PC-9 (cell line): ENCODE results near the gene SLIT1. TPM values are rescaled to one million over a fixed set of nuclear protein-coding genes. Genes with fewer than 3 reads are reported as not detected.

Source experiments
- BruUV-seq: library from RNA; stranded (reverse); fragments of 400-500 nt; replicated peaks from 2 replicates; lab custom pipeline; 2021; lab: Mats Ljungman, UMichigan
- CTCF ChIA-PET: fragments of 300-600 bp; sonication (Branson Sonifier 250); formaldehyde crosslinking; loops from one replicate; lab custom pipeline; 2022; ENCODE audit warnings: antibody characterized with exemption; lab: Charles Lee
- POLR2A ChIA-PET: fragments of 300-600 bp; sonication (Branson Sonifier 250); formaldehyde crosslinking; loops from one replicate; lab custom pipeline; 2022; ENCODE audit warnings: antibody characterized with exemption; ENCODE audit not compliant: unreplicated experiment; lab: Charles Lee
- DNase-seq, 2 experiments: peaks; one replicate each; pipeline versions ENCODE4 v3.0.0 to v3.0.0-alpha.2; 2015 to 2022; ENCODE audit warnings: mixed read lengths in 1 of 2
- H2AFZ ChIP-seq: fragments of 200-600 bp; sonication (generic); 2 replicates; pipeline ENCODE4 v1.8.1; 2017; ENCODE audit warnings: antibody characterized with exemption
- H3F3A ChIP-seq: fragments of 200-600 bp; sonication (generic); 2 replicates; pipeline ENCODE4 v1.8.1; 2017; ENCODE audit warnings: antibody characterized with exemption, mild to moderate bottlenecking, low read depth; ENCODE audit not compliant: insufficient read depth
- H3K27ac ChIP-seq: fragments of 200-600 bp; sonication (generic); 2 replicates; pipeline ENCODE4 v1.6.1; 2016; ENCODE audit warnings: mixed run types
- H3K27me3 ChIP-seq: fragments of 200-600 bp; sonication (generic); 2 replicates; pipeline ENCODE4 v1.6.1; 2016; ENCODE audit warnings: low read depth, mixed run types; ENCODE audit not compliant: insufficient read depth
- H3K36me3 ChIP-seq: fragments of 200-600 bp; sonication (generic); 2 replicates; pipeline ENCODE4 v1.6.1; 2016; ENCODE audit warnings: low read depth, mixed run types
- H3K4me1 ChIP-seq: fragments of 200-600 bp; sonication (generic); replicated peaks from 2 replicates; pipeline ENCODE4 v1.6.1; 2016; ENCODE audit warnings: mixed run types; ENCODE audit not compliant: insufficient read depth
- H3K4me2 ChIP-seq: fragments of 200-600 bp; sonication (generic); 2 replicates; pipeline ENCODE4 v1.6.1; 2017; ENCODE audit warnings: mixed run types
- H3K4me3 ChIP-seq: fragments of 200-600 bp; sonication (generic); 2 replicates; pipeline ENCODE4 v1.6.1; 2016; ENCODE audit warnings: mixed run types
- H3K79me2 ChIP-seq: fragments of 200-600 bp; sonication (generic); 2 replicates; pipeline ENCODE4 v1.6.1; 2017; ENCODE audit warnings: low read depth, mixed run types
- H3K9me2 ChIP-seq: fragments of 200-600 bp; sonication (generic); 2 replicates; pipeline ENCODE4 v1.8.1; 2017; ENCODE audit warnings: mild to moderate bottlenecking; ENCODE audit not compliant: insufficient read depth
- H3K9me3 ChIP-seq: fragments of 200-600 bp; sonication (generic); 2 replicates; pipeline ENCODE4 v1.8.1; 2016; ENCODE audit warnings: low read depth; ENCODE audit not compliant: insufficient read depth
- H4K20me1 ChIP-seq: fragments of 200-600 bp; sonication (generic); 2 replicates; pipeline ENCODE4 v1.8.1; 2017; ENCODE audit not compliant: insufficient read depth
- CTCF ChIP-seq: fragments of 200-600 bp; sonication (generic); conservative IDR thresholded peaks from 2 replicates; pipeline ENCODE4 v1.6.1; 2017; ENCODE audit warnings: mixed run types, antibody characterized with exemption, mild to moderate bottlenecking, moderate library complexity
- EZH2 ChIP-seq: fragments of 200-600 bp; sonication (generic); IDR thresholded peaks from 2 replicates; pipeline ENCODE4 v1.8.0; 2017; ENCODE audit warnings: antibody characterized with exemption, low read depth
- intact Hi-C: fragments of 100-400 bp; cut with micrococcal nuclease; formaldehyde crosslinking; loops from one replicate; pipeline ENCODE4 v1.10.0; 2022; ENCODE audit not compliant: unreplicated experiment
- total RNA-seq: library from RNA; stranded (reverse); gene quantifications from 2 replicates; pipeline ENCODE4 v1.2.3, GENCODE V29; 2021

The SLIT1 gene
- total RNA-seq, 1 experiment from 2014 or later: not detected

GRCh38 chr10:97128516-97129154 is 57.1 kb downstream of the SLIT1 start:
- no peak for DNase-seq
- BruUV-seq: no TSS peak
- H3K4me3 ChIP-seq: no peak overlapping the region
- H3K36me3 ChIP-seq: no peaks in the 10 kb centered on the region
- H3K9me3 ChIP-seq: no peaks in the 10 kb centered on the region
- H3K4me1 ChIP-seq: no peaks in the 10 kb centered on the region
- intact Hi-C loops: no loop called here
- TF ChIP-seq CTCF (no peak), EZH2 (no peak)
- H3F3A ChIP-seq: no peaks in the 10 kb centered on the region
- ChIA-PET CTCF (no interaction called here), POLR2A (no interaction called here)
- H3K27ac ChIP-seq: no peak overlapping the region
- no peaks in the 10 kb centered on the region for H3K79me2 ChIP-seq
- peaks cover 37% of the 10 kb centered on the region for H3K27me3 ChIP-seq
- no peak overlapping the region for H2AFZ ChIP-seq
- H3K9me2 ChIP-seq: no peaks in the 10 kb centered on the region
- no peaks in the 10 kb centered on the region for H4K20me1 ChIP-seq
- H3K4me2 ChIP-seq: no peak overlapping the region

GRCh38 chr10:97128039-97128492 is 57.7 kb downstream of the SLIT1 start:
- H3K27ac ChIP-seq: no peak overlapping the region
- H3K27me3 ChIP-seq: peaks cover 41% of the 10 kb centered on the region
- H3K4me1 ChIP-seq: no peaks in the 10 kb centered on the region
- no peaks in the 10 kb centered on the region for H3K9me2 ChIP-seq
- no peak overlapping the region for H3K4me3 ChIP-seq
- H4K20me1 ChIP-seq: no peaks in the 10 kb centered on the region
- ChIA-PET CTCF (no interaction called here), POLR2A (no interaction called here)
- no peak for DNase-seq
- no peaks in the 10 kb centered on the region for H3F3A ChIP-seq
- no peak overlapping the region for H3K4me2 ChIP-seq
- H3K79me2 ChIP-seq: no peaks in the 10 kb centered on the region
- no peaks in the 10 kb centered on the region for H3K36me3 ChIP-seq
- no peak overlapping the region for H2AFZ ChIP-seq
- TF ChIP-seq EZH2 (no peak), CTCF (no peak)
- no TSS peak for BruUV-seq
- intact Hi-C loops: no loop called here
- H3K9me3 ChIP-seq: no peaks in the 10 kb centered on the region

GRCh38 chr10:97127509-97127908 is 58.2 kb downstream of the SLIT1 start:
- ChIA-PET CTCF (no interaction called here), POLR2A (no interaction called here)
- TF ChIP-seq CTCF (no peak), EZH2 (no peak)
- no TSS peak for BruUV-seq
- DNase-seq: no peak
- no peak overlapping the region for H3K4me2 ChIP-seq
- peaks cover 47% of the 10 kb centered on the region for H3K27me3 ChIP-seq
- no peaks in the 10 kb centered on the region for H3K79me2 ChIP-seq
- no peaks in the 10 kb centered on the region for H3K4me1 ChIP-seq
- H3K9me3 ChIP-seq: no peaks in the 10 kb centered on the region
- H2AFZ ChIP-seq: no peak overlapping the region
- no peaks in the 10 kb centered on the region for H3K36me3 ChIP-seq
- intact Hi-C loops: no loop called here
- no peak overlapping the region for H3K27ac ChIP-seq
- H3F3A ChIP-seq: no peaks in the 10 kb centered on the region
- no peaks in the 10 kb centered on the region for H4K20me1 ChIP-seq
- H3K9me2 ChIP-seq: no peaks in the 10 kb centered on the region
- no peak overlapping the region for H3K4me3 ChIP-seq
